Mononuclear cell (primary cell): ENCODE results near the gene AKR1C4. TPM values are rescaled to one million over a fixed set of nuclear protein-coding genes. Genes with fewer than 3 reads are reported as not detected.

Source experiments
- H3K27me3 ChIP-seq: 2 replicates; pipeline ENCODE4 v1.6.0; 2011; ENCODE audit warnings: low read length, control low read depth; ENCODE audit not compliant: insufficient read depth
- H3K4me1 ChIP-seq: 2 replicates; pipeline ENCODE4 v1.5.1; 2011; ENCODE audit warnings: mild to moderate bottlenecking, low read length, control low read depth; ENCODE audit not compliant: insufficient read depth
- H3K4me3 ChIP-seq: 2 replicates; pipeline ENCODE4 v1.5.1; 2011; ENCODE audit warnings: mild to moderate bottlenecking, low read length, moderate library complexity
- H3K9me3 ChIP-seq: 2 replicates; pipeline ENCODE4 v1.5.1; 2011; ENCODE audit warnings: low read depth, mild to moderate bottlenecking, control low read depth, low read length
- total RNA-seq: library from RNA; depleted of rRNA; stranded (reverse); fragments of >200 nt; gene quantifications from one replicate; pipeline ENCODE4 v1.2.3, GENCODE V29; 2012

AKR1C4 gene
- total RNA-seq, 1 donor = 0.21 TPM

DNA sequence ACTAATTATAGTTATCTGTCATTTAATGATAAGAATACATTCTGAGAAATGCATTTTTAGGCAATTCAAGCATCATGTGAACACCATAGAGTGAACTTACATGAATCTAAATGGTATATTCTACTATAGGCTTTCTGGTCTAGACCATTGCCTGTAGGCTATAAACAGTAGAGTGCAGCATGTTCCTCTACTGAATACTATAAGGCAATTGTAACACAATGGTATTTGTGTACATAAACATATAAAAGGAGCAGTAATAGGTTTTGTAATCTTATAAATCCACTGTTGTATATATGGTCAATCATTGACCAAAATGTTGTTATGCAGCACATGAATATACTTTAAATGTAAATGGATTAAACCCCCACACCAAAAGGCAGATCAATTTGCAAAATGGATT is 71.6 kb downstream of the AKR1C4 start:
- Histone ChIP-seq H3K27me3 (no peaks in the 10 kb centered on the region), H3K4me3 (no peak overlapping the region), H3K4me1 (no peaks in the 10 kb centered on the region), H3K9me3 (no peaks in the 10 kb centered on the region)

Other genes starting within 250 kb of the AKR1C4 start
- gene AKR1C1, start 233.4 kb upstream of the AKR1C4 start, total RNA-seq = 3.3 TPM
- gene AKR1C2, start 193.0 kb upstream of the AKR1C4 start, total RNA-seq = 0.21 TPM
- 6.3 TPM for gene AKR1C3, start 102.4 kb upstream of the AKR1C4 start, total RNA-seq
- 0.42 TPM for gene AKR1C8, start 11.7 kb upstream of the AKR1C4 start, total RNA-seq
- not detected for gene UCN3, start 168.1 kb downstream of the AKR1C4 start, total RNA-seq
- not detected for gene TUBAL3, start 208.0 kb downstream of the AKR1C4 start, total RNA-seq
- 24.6 TPM for gene NET1, start 215.7 kb downstream of the AKR1C4 start, total RNA-seq